Neural cell (in vitro differentiated cells): ENCODE data around the gene CCNY.

Source experiments
- EP300 ChIP-seq: fragments of 450-650 bp; conservative IDR thresholded peaks from 2 replicates; pipeline ENCODE4 v1.6.1; 2014; ENCODE audit warnings: antibody characterized with exemption, mild to moderate bottlenecking, moderate library complexity; ENCODE audit not compliant: poor library complexity, severe bottlenecking
- RAD21 ChIP-seq: fragments of 450-650 bp; conservative IDR thresholded peaks from 2 replicates; pipeline ENCODE4 v1.6.1; 2014; ENCODE audit warnings: antibody characterized with exemption, mild to moderate bottlenecking, moderate library complexity
- TF ChIP-seq, protein P1 (sequence below): fragments of 450-650 bp; IDR thresholded peaks from 2 replicates; pipeline ENCODE4 v1.5.1; 2014; ENCODE audit warnings: antibody characterized with exemption, mild to moderate bottlenecking, moderate library complexity; ENCODE audit not compliant: poor library complexity, severe bottlenecking

GRCh38 chr10:35442028-35442427, 105.7 kb downstream of the CCNY start:
- TF ChIP-seq, protein P1, sequence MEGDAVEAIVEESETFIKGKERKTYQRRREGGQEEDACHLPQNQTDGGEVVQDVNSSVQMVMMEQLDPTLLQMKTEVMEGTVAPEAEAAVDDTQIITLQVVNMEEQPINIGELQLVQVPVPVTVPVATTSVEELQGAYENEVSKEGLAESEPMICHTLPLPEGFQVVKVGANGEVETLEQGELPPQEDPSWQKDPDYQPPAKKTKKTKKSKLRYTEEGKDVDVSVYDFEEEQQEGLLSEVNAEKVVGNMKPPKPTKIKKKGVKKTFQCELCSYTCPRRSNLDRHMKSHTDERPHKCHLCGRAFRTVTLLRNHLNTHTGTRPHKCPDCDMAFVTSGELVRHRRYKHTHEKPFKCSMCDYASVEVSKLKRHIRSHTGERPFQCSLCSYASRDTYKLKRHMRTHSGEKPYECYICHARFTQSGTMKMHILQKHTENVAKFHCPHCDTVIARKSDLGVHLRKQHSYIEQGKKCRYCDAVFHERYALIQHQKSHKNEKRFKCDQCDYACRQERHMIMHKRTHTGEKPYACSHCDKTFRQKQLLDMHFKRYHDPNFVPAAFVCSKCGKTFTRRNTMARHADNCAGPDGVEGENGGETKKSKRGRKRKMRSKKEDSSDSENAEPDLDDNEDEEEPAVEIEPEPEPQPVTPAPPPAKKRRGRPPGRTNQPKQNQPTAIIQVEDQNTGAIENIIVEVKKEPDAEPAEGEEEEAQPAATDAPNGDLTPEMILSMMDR: no peak
- TF ChIP-seq RAD21 (no peak), EP300 (no peak)
